CD8-positive, alpha-beta memory T cell (primary cell): ENCODE measurements around the gene GRID1. TPM values are rescaled to one million over a fixed set of nuclear protein-coding genes. Genes with fewer than 3 reads are reported as not detected.
"Not testable (repeated sequence)": the region's sequence is repeated elsewhere in the genome, so short reads cannot be mapped to it uniquely, and the experiment has no call there.

Experiments
- CTCF ChIA-PET: fragments of 350-600 bp; sonication (Branson Sonifier 250); formaldehyde crosslinking; loops from one replicate; lab custom pipeline; 2021; ENCODE audit warnings: antibody characterized with exemption; lab: Charles Lee
- POLR2A ChIA-PET: fragments of 350-600 bp; sonication (Branson Sonifier 250); formaldehyde crosslinking; loops from one replicate; lab custom pipeline; 2021; ENCODE audit warnings: antibody characterized with exemption; lab: Charles Lee
- DNase-seq, 5 donors: peaks; one replicate each; pipeline versions ENCODE4 v3.0.0 to v3.0.0-alpha.2; 2020 to 2022; ENCODE audit warnings: mixed read lengths in 1 of 5
- H3K27ac ChIP-seq: one replicate; pipeline ENCODE4 v1.7.0; 2013; ENCODE audit warnings: low read depth, mild to moderate bottlenecking, low read length, moderate library complexity
- H3K27me3 ChIP-seq: 2 replicates; pipeline ENCODE4 v1.7.0; 2013; ENCODE audit warnings: low read length, mild to moderate bottlenecking; ENCODE audit not compliant: insufficient read depth, poor library complexity, severe bottlenecking
- H3K36me3 ChIP-seq: 2 replicates; pipeline ENCODE4 v1.7.0; 2013; ENCODE audit warnings: mild to moderate bottlenecking, low read length, moderate library complexity; ENCODE audit not compliant: insufficient read depth
- H3K4me1 ChIP-seq: 2 replicates; pipeline ENCODE4 v1.7.0; 2013; ENCODE audit warnings: mild to moderate bottlenecking, low read length, moderate library complexity; ENCODE audit not compliant: insufficient read depth
- H3K4me3 ChIP-seq: 2 replicates; pipeline ENCODE4 v1.7.0; 2013; ENCODE audit warnings: mild to moderate bottlenecking, low read length
- H3K9me3 ChIP-seq: 2 replicates; pipeline ENCODE4 v1.7.0; 2013; ENCODE audit warnings: mild to moderate bottlenecking, low read length
- H3K27ac Mint-ChIP-seq, 8 donors: one replicate each; pipeline ENCODE4 v1.8.0; 2020 to 2021; ENCODE audit warnings: mixed read lengths in 8 of 8, mild to moderate bottlenecking in 6 of 8, inconsistent platforms in 3 of 8, moderate library complexity in 3 of 8
- H3K27me3 Mint-ChIP-seq, 2 donors: one replicate each; pipeline ENCODE4 v1.8.0; 2020 to 2021; ENCODE audit warnings: mixed read lengths in 2 of 2, mild to moderate bottlenecking in 1 of 2, moderate library complexity in 1 of 2
- H3K36me3 Mint-ChIP-seq, 3 donors: one replicate each; pipeline ENCODE4 v1.8.0; 2020 to 2021; ENCODE audit warnings: mixed read lengths in 3 of 3, inconsistent platforms in 1 of 3, mild to moderate bottlenecking in 1 of 3
- H3K4me1 Mint-ChIP-seq, 3 donors: one replicate each; pipeline ENCODE4 v1.8.0; 2020 to 2021; ENCODE audit warnings: mixed read lengths in 3 of 3, inconsistent platforms in 1 of 3, mild to moderate bottlenecking in 1 of 3
- H3K4me3 Mint-ChIP-seq, 7 donors: one replicate each; pipeline ENCODE4 v1.8.0; 2020 to 2021; ENCODE audit warnings: mixed read lengths in 7 of 7, mild to moderate bottlenecking in 6 of 7, moderate library complexity in 4 of 7, inconsistent platforms in 2 of 7
- H3K9me3 Mint-ChIP-seq, 5 donors: one replicate each; pipeline ENCODE4 v1.8.0; 2020 to 2022; ENCODE audit warnings: mixed read lengths in 5 of 5, mild to moderate bottlenecking in 3 of 5, moderate library complexity in 2 of 5, inconsistent platforms in 1 of 5
- polyA plus RNA-seq: library from polyadenylated mRNA; unstranded; fragments of 300-500 nt; fragmentation: Illumina TruSeq; gene quantifications from one replicate; pipeline ENCODE4 v1.2.3, GENCODE V29; 2021
- total RNA-seq, 2 experiments: library from RNA; stranded (reverse); gene quantifications; one replicate each; pipeline ENCODE4 v1.2.3, GENCODE V29; 2021

The GRID1 gene
- total and polyA plus RNA-seq, 3 experiments from 2014 or later, result not detected

DNA sequence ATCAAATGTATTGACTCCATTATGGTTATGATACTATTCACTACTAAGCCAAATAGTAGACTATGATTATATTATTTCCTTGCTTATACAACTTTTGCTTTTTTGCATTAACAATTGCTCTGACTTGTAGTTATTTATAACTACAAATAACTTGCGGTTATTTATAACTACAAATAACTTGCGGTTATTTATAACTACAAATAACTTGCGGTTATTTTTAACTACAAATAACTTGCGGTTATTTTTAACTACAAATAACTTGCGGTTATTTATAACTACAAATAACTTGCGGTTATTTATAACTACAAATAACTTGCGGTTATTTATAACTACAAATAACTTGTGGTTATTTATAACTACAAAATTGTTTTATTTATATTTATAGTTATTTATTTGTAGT lies 436.6 kb downstream of the GRID1 start:
- H3K27me3 Mint-ChIP-seq, CTCF ChIA-PET, H3K27ac ChIP-seq, H3K36me3 Mint-ChIP-seq, H3K4me1 ChIP-seq, H3K4me1 Mint-ChIP-seq, H3K27ac Mint-ChIP-seq, H3K9me3 ChIP-seq, H3K36me3 ChIP-seq, H3K9me3 Mint-ChIP-seq, H3K4me3 ChIP-seq, POLR2A ChIA-PET, DNase-seq, H3K27me3 ChIP-seq, H3K4me3 Mint-ChIP-seq: not testable (repeated sequence)

DNA sequence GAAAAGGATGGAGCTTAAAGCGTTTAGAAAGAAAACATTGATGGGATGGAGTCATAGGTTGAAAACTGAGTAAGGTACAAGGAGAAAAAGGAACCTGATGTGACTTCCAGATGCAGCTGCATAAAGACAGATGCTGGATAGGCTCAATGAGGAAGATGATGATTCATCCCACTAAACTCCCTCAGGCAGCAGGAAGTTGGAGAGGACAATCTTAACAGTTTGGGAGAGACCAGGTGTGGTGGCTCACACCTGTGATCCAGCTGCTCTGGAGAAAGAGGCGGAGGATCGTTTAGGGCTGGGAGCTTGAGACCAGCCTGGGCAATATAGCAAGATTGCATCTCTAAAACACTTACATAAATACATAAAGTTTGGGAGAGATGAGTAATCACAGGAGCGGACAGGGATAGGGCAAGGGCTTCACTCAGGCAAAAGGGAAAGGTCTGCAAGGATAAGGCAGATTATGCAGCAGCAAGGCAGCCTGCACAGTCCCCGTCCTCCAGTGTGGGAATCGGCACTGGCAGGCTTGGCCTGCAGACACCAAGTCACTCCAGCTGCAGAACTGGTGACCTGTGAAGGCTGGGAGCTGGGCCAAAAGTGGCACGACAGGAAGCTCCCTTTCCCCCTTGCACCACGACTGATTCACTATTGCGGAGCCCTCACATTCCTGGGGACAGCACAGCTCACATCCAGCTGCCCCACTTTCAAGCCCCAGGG lies 438.5 kb downstream of the GRID1 start:
- H3K27ac ChIP-seq, result no peak overlapping the region
- H3K27me3 ChIP-seq, result no peaks in the 10 kb centered on the region
- Mint-ChIP-seq H3K9me3 (no peaks in the 10 kb centered on the region), H3K4me1 (no peaks in the 10 kb centered on the region), H3K36me3 (no peaks in the 10 kb centered on the region), H3K27me3 (peaks cover 0 to 10% of the 10 kb centered on the region in 2 donors), H3K4me3 (no peak overlapping the region), H3K27ac (peak overlapping the region in 1 of 8 donors; percentile 30)
- no peaks in the 10 kb centered on the region for H3K9me3 ChIP-seq
- H3K4me1 ChIP-seq, result no peaks in the 10 kb centered on the region
- CTCF ChIA-PET, result no interaction called here
- no peak for DNase-seq
- H3K36me3 ChIP-seq, result no peaks in the 10 kb centered on the region
- no peak overlapping the region for H3K4me3 ChIP-seq
- POLR2A ChIA-PET, result no interaction called here

DNA sequence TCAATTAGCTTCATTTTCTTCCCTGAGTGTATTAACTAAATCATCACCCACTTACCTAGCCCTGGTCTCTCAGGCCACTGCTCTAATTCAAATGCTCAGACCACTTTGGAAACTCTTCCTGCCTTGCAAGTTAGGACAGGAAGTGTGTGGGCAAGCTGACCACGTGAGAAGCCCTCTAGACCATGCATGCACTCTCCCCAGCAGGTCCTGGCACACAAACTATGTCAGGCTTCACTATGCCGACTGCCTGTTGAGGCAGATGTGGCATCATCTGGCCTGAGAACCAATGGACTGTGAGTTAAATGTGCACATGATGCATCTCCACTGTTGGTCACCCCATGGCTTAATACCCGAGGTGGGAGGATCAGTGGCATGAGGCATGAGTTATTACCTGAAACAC lies 439.6 kb downstream of the GRID1 start:
- Histone ChIP-seq H3K4me3 (no peak overlapping the region), H3K36me3 (no peaks in the 10 kb centered on the region), H3K4me1 (no peaks in the 10 kb centered on the region), H3K9me3 (no peaks in the 10 kb centered on the region), H3K27ac (no peak overlapping the region), H3K27me3 (no peaks in the 10 kb centered on the region)
- Mint-ChIP-seq H3K27ac (no peak overlapping the region), H3K27me3 (peaks cover 0 to 7% of the 10 kb centered on the region in 2 donors), H3K4me1 (no peaks in the 10 kb centered on the region), H3K36me3 (no peaks in the 10 kb centered on the region), H3K4me3 (no peak overlapping the region), H3K9me3 (no peaks in the 10 kb centered on the region)
- ChIA-PET CTCF (no interaction called here), POLR2A (no interaction called here)
- DNase-seq, result no peak

DNA sequence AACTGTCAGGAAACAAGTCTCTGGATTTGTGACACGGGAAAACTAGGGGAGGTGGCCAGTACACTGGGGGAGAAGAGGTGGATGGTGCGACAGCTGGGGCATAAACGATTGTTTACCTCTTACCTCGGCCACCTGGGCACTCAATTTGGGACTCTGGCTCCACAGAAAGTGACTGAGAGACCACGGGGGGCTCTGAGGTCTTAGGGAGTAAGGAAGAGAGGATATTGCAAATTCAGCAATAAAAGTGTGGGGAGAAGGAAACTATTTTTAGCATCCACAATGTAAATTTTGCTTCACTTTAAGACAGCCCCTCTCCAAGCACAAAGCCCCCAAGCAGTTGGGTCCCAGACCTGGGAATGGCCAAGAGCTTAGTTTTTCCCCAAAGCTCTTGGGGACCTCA lies 440.5 kb downstream of the GRID1 start:
- H3K36me3 Mint-ChIP-seq, result no peaks in the 10 kb centered on the region
- no peaks in the 10 kb centered on the region for H3K4me1 Mint-ChIP-seq
- no peak overlapping the region for H3K4me3 Mint-ChIP-seq
- H3K9me3 Mint-ChIP-seq, result no peaks in the 10 kb centered on the region
- no peaks in the 10 kb centered on the region for H3K4me1 ChIP-seq
- H3K27ac ChIP-seq, result no peak overlapping the region
- ChIA-PET POLR2A (no interaction called here), CTCF (interaction anchor here (1.2 to 1.5 kb wide), 2 partner anchors 10 to 18 kb away, joined by 3 read pairs; no protein-coding TSS in a partner anchor)
- no peak overlapping the region for H3K4me3 ChIP-seq
- no peaks in the 10 kb centered on the region for H3K36me3 ChIP-seq
- H3K27me3 Mint-ChIP-seq, result peaks cover 3 to 4% of the 10 kb centered on the region in 2 donors
- no peak for DNase-seq
- H3K27ac Mint-ChIP-seq, result no peak overlapping the region
- H3K9me3 ChIP-seq, result no peaks in the 10 kb centered on the region
- no peaks in the 10 kb centered on the region for H3K27me3 ChIP-seq

DNA sequence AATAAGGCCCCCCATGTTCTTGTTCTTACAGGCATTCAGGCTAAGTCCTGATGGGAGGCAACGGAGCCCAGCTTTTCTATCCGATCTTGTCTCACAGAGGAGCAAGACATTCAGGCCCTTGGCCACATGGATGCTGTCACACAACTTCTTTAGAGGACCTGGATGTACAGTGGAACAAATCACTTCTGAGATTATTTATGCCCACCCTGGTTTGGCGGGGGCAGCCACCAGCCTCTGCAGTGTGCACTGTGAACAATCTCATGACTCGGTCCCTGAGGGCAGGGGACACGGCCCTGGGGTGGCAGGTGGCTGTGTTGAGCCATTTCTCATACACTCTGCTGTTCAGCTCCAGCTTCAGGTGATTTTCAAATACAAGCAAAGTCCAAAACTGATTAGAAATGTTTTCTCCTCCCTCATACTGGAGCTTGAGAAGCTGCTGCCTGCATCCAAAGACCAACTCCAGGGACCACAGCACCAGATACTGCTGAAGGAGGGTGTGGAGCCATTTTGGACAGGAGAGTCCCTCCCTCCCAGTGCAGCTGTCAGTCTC lies 441.3 kb downstream of the GRID1 start:
- no peak for DNase-seq
- CTCF ChIA-PET, result interaction anchor here (1.2 to 1.5 kb wide), 2 partner anchors 9 to 18 kb away, joined by 3 read pairs; no protein-coding TSS in a partner anchor
- Mint-ChIP-seq H3K4me3 (no peak overlapping the region), H3K27me3 (peaks cover 4 to 6% of the 10 kb centered on the region in 2 donors), H3K36me3 (no peaks in the 10 kb centered on the region), H3K27ac (no peak overlapping the region), H3K9me3 (no peaks in the 10 kb centered on the region), H3K4me1 (no peaks in the 10 kb centered on the region)
- POLR2A ChIA-PET, result no interaction called here
- Histone ChIP-seq H3K4me1 (no peaks in the 10 kb centered on the region), H3K27ac (no peak overlapping the region), H3K27me3 (no peaks in the 10 kb centered on the region), H3K4me3 (no peak overlapping the region), H3K9me3 (no peaks in the 10 kb centered on the region), H3K36me3 (no peaks in the 10 kb centered on the region)

DNA sequence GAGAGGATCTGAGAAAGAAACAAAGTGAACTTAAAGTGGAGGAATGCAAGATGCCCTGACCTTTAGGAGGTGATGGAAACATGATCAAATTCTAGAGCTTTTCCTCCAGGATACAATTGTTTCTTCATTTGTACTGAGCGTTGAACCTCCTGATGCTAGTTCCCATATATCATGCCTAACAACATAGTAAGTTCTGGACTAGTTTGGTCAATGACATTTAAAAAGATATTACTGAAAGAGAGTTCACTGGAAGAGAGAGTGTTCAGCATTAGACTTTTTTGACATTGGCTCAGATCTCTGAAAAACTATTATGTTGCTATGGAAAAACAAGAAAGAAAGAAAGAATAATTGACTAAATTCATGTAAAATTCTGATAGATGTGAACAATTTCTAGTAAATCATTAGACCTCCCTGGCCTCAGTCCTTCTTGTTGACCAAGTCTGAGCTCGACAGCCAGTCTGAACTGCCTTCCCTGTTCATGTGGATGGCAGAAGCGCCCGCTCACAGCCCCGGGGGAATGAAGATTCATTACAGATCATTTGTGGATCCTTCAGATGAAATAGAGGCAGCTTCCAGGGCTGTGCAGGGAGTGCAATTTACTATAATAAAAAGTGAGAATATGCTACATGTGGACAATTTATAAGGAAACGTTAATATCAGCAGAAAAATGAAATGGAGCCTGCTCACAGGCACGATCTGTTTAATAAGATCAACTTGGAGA lies 442.1 kb downstream of the GRID1 start:
- Histone ChIP-seq H3K9me3 (no peaks in the 10 kb centered on the region), H3K27me3 (no peaks in the 10 kb centered on the region), H3K36me3 (no peaks in the 10 kb centered on the region), H3K27ac (no peak overlapping the region), H3K4me1 (no peaks in the 10 kb centered on the region), H3K4me3 (no peak overlapping the region)
- H3K27ac Mint-ChIP-seq, result no peak overlapping the region
- POLR2A ChIA-PET, result no interaction called here
- DNase-seq, result no peak
- no peaks in the 10 kb centered on the region for H3K4me1 Mint-ChIP-seq
- CTCF ChIA-PET, result no interaction called here
- no peak overlapping the region for H3K4me3 Mint-ChIP-seq
- H3K27me3 Mint-ChIP-seq, result peaks cover 5 to 7% of the 10 kb centered on the region in 2 donors
- no peaks in the 10 kb centered on the region for H3K36me3 Mint-ChIP-seq
- H3K9me3 Mint-ChIP-seq, result no peaks in the 10 kb centered on the region

DNA sequence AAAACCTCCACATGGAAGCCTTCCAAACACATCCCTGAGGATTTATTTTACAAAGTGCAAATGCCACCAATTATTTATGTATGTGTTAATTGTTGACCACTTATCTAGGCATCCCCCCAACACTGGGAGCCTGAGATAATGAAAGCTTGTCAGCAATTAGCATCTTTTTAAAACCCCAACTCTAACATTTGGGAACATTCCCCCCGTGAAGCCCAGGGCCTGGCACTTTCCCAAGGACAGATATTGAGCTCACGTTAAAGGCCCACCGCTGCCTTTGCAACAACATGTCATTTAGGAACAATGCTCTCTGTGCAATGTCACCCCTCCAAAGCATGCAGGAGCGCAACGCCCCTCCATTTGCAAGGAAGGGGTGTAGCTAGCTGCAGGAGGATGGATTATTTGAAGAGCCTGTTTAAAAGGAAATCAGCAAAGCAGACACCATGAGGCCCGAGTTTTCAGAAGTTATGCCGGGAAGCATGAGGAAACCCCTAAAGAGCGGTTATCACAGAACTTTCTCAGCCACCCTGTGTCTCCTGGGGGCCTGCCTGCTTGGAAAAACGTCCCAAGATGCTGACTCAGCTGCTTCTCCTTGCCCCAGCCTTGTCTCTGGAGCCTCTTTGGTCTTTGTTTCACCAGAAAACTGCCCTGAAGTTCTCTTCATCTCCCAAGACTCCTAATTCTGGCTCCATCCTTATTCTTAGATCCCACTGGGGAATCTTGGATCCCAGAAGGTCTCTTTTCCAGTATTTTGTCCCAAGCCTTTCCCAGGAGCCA lies 444.1 kb downstream of the GRID1 start:
- Histone ChIP-seq H3K27ac (no peak overlapping the region), H3K4me3 (no peak overlapping the region), H3K9me3 (no peaks in the 10 kb centered on the region), H3K36me3 (no peaks in the 10 kb centered on the region), H3K4me1 (no peaks in the 10 kb centered on the region), H3K27me3 (no peaks in the 10 kb centered on the region)
- CTCF ChIA-PET, result no interaction called here
- Mint-ChIP-seq H3K4me1 (no peaks in the 10 kb centered on the region), H3K9me3 (no peaks in the 10 kb centered on the region), H3K27ac (no peak overlapping the region), H3K36me3 (no peaks in the 10 kb centered on the region), H3K4me3 (no peak overlapping the region), H3K27me3 (peaks cover 6 to 12% of the 10 kb centered on the region in 2 donors)
- POLR2A ChIA-PET, result no interaction called here
- DNase-seq, result no peak

DNA sequence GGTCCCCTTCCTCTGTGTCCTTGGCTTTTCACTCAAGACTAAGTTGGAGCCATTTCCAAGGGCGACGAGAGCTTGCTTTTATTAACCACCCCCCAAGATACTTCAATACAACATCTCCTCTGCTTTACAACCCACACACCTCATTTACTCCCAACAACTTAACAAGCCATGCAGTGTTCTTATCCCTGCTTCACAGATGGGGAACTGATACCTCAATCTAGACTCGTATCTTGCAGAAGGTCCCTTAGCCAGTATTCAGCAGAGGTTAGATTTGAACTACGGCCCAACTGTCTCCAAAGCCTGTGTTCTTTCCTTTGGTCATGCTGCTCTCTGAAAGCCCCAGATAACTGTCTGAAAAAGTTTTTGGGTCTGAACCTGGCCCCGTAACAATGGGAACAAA lies 444.8 kb downstream of the GRID1 start:
- Histone ChIP-seq H3K4me3 (no peak overlapping the region), H3K27ac (no peak overlapping the region), H3K27me3 (no peaks in the 10 kb centered on the region), H3K36me3 (no peaks in the 10 kb centered on the region), H3K4me1 (no peaks in the 10 kb centered on the region), H3K9me3 (no peaks in the 10 kb centered on the region)
- POLR2A ChIA-PET, result no interaction called here
- Mint-ChIP-seq H3K36me3 (no peaks in the 10 kb centered on the region), H3K9me3 (no peaks in the 10 kb centered on the region), H3K27me3 (peaks cover 6 to 12% of the 10 kb centered on the region in 2 donors), H3K4me1 (no peaks in the 10 kb centered on the region), H3K4me3 (no peak overlapping the region), H3K27ac (peak overlapping the region in 1 of 8 donors; percentile 52)
- DNase-seq, result no peak
- CTCF ChIA-PET, result no interaction called here
